ENCODE results near the gene RRBP1.

RRBP1 gene

DNA sequence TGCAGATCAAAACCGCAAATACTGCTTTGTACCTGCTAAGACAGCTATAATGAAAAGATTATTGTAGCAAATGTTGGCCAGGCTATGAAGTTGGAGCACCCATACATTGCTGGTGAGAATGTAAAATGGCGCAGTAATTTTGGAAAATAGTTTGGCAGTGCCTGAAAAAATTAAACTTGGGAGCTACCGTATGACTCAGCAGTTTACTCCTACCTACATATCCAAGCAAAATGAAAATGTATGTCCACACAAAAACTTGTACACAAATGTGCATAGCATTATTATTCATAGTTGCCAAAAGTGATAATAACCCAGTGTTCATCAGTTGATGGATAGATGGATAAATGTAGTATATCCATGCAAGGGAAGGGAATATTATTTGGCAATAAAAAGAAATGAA, 98.9 kb downstream of the RRBP1 start:
- DNase-seq (ENCODE audit: low read depth in 1 of 2, low spot score in 1 of 2): no peak

DNA sequence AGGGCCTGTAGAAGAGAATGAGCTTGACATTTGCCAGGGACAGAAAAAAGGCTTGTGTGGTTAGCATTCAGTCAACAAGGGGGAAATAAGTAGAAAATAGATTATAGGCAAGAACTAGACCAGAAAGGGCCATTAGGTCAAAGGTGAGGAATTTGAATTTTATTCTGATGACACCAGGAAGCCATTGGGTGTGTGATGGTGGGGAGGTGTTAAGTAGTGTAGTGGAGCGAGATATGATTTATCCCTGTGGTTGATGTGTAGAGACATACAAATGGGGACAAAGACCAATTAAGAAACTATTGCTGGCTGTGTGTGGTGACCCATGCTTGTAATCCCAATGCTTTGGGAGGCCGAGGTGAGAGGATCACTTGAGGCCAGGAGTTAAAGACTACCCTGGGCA, 101.1 kb downstream of the RRBP1 start:
- DNase-seq (ENCODE audit: low read depth in 1 of 2, low spot score in 1 of 2): no peak

DNA sequence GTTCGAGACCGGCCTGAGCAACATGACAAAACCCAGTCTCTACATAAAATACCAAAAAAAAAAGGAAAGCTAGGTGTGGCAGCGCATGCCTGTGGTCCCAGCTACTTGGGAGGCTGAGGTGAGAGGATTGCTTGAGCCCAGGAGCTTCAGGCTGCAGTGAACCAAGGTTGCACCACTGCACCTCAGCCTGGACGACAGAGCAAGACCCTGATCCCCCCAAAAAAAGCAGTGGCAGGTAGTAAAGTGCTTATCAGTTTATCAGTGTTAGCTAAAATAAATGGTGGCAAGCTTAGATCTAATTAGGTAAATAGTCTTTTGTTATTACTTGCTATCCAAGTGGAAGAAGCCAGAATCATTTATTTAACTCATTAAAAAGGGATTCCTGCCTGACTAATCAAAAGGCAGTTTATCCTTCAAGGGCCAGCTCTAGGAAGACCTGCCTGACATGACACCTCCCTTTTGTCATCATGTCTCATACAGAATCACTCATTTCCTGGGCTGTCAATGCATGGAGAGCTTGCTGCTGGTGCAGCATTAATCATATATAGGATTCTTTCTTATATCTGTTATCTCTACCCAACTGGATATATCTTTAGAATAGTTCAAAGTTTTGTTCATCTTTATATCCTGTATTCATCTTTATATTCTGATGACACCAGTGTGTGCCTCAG, 102.5 kb downstream of the RRBP1 start:
- DNase-seq (ENCODE audit: low read depth in 1 of 2, low spot score in 1 of 2): no peak

DNA sequence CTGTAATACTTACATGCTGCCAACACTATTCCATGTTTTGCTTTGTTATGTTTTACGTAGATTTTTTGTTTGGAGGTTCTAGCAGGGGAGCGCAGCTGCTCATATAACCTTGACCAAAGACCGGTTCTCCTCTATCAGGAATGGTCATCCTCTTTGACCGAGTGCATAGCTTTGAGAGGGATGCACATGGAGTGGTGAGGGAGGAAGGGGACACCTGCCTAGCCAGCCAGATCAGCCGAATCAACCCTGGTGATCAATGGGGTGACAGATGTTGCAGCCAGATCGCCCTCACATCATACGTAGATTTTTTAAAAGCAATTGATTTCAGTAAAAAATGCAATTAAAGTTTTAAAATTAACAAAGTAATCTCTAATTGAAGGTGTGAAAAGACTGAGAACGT, 105.8 kb downstream of the RRBP1 start:
- DNase-seq (ENCODE audit: low read depth in 1 of 2, low spot score in 1 of 2): no peak

DNA sequence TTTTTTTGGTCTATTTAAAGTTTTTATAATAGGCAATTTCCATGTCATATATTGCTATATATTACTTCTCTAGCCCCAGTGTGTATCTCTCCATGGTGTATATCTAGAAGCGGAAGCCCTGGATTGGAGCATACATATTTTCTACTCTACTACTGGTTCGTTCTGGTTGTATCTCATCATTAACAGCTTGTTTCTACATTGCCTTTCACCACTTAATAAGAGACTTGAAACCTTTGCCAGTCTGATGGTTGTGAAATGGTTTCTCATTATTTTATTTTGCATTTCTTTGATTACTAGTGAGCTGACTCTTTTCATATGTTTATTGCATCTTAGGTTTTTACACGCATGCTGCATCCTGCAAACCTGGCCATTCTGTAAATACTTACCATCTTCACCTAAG, 108.6 kb downstream of the RRBP1 start:
- no peak for DNase-seq (ENCODE audit: low read depth in 1 of 2, low spot score in 1 of 2)

DNA sequence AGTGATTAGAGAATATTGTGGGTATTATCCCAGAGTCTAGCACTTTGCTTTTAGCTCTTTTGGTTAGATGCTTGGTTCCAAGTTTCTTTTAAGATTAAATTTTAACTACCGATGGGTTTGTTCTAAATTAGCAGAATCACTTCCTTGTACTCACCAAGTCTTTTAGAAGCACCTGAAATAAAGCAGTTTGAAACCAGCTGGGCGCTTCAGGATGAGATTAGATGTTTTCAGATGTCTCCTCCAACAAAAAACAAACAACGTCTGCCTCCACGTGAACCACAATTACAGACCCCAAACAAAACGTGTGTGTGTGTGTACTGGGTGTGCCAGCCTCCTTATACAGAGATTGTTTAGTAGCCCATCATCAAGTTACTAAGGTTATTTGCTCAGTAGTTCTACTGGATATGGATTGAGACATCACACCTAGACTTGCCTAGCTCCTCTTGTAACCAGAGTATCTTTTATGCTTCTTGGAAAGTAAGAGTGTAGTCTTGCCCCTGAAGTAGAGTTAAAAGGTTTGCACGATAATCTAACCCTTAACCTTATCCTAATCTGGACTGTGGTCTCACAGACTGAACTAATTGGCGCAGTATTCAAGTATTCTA, 109.9 kb downstream of the RRBP1 start:
- no peak for DNase-seq (ENCODE audit: low read depth in 1 of 2, low spot score in 1 of 2)

DNA sequence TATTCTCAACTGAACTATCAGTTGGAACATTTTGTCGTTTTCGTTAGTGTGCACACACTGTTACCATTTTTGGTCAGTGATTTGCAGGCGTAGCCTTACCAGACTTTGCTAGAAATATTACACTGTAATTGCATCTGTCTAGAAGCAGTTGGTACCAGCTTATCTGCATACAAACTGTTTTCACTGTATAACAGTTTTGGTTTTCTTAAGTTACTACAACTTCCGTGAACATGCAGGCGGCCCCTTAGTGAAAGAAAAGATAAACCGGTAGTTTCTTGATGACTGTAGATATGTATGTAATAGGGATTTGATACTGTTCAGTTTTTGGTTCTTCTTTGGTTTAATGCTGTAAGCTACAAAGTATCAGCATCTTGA, 110.9 kb downstream of the RRBP1 start:
- DNase-seq (ENCODE audit: low read depth in 1 of 2, low spot score in 1 of 2): no peak

DNA sequence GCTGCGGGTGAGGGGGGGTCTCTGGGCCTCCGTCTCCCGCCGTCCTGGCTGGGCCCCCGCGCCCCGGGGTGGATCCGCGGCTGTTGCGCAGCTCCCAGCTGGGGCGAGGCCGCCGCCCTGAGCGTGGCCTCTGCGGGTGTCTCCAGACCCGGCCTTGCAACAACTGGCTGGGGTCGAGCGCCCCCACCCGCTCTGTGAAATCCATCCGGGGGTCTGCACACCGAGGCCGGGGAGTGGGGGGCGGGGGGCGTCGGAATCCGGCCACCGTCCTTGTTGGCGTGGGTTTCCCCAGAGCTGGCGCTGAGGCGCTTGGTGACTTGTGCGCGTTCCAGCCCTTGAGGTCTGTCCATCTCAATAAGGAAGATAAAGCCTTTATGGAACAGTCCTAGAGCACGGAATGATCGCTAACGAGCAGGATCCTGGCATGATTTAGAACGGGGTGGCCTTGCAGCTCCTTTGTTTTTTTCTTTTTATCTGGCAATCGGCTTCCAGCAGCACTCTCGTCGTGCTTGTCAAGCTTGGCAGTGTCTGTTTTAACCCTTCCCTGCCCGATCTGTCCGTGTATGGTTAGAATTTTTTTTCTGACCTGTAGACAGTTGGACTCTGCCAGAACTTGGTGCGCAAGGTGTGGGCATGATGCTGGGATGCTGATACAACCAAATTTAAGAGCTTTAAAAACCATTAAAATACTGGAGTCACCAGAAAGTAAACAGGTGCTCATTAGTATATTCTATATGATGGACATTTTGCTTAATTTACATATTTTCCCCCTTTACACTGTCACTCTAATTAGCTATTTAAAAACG, 111.5 kb downstream of the RRBP1 start:
- DNase-seq (ENCODE audit: low read depth in 1 of 2, low spot score in 1 of 2): peak in 1 of 2 donors; percentile 3

DNA sequence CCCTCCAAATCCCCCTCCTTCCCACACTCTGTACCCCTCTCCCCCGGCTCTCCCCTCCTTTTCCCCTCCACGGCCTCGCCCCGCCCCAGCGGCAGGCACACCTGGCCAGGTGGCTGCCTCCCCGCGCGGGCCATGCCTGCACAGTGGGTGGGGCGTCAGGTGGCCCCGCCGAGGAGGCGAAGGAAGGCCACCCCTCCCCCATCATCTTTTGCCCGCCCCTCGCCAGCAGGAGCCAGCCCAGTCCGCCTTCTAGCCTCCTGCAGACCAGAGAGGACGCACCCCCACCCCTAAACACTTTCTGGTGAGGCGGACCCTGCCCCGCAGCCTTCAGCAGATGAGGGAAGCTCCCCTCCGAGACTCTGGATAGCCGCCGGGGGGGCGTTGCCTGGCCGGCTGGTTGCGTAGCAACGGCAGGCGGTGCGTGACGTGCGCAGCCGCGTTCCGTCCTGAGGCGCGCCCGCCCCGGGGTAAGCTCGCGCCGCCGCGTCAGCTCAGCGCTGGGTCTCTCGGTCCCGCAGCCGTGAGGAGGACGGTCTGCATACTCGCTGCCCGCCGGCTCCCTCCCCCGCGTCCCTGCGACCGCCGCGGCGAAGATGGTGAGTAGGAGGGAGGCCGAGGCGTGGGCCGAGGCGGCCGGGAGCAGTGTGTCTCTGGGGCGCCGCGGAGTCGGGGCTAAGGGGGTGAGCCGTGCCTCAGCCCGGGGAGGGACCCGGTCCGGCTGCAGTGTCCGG, 112.3 kb downstream of the RRBP1 start, which contains the start of gene DSTN:
Gene DSTN, plus strand, starts transcription at position 460 of the 731 bp plus-strand sequence. Its CDS starts 134 bp downstream, at position 594.
- peak; percentile 74 to 77 for DNase-seq (ENCODE audit: low read depth in 1 of 2, low spot score in 1 of 2)

DNA sequence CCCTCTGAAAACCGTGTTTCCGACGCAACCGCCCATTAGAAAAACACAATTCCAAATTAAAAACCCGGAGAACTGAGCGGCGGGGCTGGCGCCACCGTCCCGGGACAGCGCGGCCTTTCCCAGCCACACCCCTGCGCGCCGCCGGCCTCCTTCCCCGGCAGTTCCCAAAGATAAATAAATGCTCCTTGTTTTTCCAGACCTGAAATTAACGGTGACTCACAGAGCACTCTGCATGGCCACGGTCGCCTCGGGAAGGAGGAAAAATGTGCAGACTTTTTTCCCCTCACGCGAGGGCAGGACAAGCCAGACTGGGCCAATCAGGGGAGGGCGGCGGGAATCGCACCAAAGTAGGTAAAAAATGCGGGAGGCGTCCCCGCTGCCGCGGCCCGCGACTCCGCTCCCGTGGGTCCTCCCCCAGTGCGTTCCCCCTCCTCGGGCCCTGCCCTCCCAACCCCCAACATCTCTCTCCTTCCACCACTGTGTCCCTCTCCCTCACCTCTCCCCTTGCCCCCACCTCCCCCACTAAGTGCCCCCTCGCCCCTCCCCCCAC, 113.0 kb downstream of the RRBP1 start:
- DNase-seq (ENCODE audit: low read depth in 1 of 2, low spot score in 1 of 2): no peak

DNA sequence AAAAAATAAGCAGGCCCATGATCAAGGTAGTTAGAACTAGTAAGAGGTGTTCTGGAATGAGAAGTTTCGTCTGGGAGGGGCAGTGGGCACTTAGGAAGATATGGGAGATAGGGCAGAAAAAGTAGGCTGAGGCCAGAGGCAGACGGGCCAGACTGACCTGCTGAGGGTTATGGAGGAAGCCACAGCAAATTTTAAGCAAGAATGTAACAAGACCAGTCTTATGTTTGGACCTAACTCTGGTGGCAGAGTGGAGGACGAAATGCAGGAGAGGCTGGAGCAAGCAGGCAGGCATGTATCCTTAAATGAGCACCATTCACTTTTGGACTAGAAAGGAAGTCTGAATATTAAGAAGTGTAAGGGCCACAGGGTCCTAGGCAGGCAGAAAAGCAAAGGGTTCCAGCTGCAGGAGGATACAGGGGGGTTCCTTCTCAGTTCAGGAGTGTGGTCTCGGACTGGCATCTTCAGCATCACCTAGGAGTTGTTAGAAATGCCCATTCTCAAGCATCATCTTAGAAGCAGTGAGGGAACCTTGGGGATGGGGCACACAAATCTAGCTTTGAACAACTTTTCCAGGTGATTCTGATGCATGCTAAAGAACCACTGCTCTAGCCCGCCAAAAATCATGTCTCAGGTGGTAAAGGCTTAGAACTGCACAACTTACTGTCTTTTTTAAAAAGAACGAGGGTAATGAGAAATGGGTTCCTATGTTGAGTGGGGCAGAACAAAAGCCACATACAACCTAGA, 113.8 kb downstream of the RRBP1 start:
- no peak for DNase-seq (ENCODE audit: low read depth in 1 of 2, low spot score in 1 of 2)

DNA sequence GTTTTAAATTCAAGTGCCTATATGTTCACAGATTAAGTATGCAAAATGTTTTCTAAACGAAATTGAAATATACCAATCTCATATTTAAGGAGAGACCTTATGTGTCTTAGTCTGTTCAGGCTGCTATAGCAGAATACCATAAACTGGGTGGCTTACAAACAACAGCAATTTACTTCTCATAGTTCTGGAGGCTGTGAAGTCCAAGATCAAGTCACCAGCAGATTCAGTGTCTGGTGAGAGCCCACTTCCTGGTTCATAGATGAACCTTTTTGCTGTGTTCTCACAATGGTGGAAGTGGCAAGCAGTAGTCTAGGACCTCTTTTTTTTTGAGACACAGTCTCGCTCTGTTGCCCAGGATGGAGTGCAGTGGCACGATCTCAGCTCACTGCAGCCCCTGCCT, 115.7 kb downstream of the RRBP1 start:
- DNase-seq (ENCODE audit: low read depth in 1 of 2, low spot score in 1 of 2): no peak

DNA sequence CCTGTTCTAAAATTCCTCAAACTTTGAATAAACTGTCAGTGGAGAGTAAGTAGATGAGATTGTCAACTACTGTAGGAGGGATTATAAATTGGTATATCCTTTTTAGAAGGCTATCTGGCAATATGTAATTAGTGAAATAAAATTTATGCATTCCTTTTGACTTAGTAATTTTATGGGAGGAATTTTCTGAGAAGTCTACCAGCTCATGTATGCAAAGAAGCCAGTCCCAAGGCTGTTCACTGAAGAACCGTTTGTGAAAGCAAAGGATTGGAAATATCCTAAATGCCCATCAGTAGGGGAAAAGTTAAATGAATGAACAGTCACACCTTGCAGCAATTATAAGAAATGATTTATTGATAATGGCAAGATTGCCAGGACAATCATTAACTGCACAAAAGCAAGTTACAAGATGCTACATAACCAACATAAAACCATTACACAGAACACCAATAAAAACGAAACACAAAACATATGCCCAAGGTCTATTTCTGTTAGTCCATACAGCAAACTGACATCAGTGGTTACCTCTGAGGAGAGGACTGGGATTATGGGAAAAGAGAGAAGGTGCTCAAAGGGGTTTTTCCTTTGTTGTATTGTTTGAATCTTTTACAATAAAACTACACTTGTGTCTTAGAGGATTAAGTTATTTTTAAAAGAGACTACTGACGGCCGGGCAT, 116.7 kb downstream of the RRBP1 start:
- no peak for DNase-seq (ENCODE audit: low read depth in 1 of 2, low spot score in 1 of 2)
